Parathyroid adenoma (tissue), 2 donors: ENCODE results near the gene KIF5B.

Source experiments
- H2AFZ ChIP-seq: fragments of 300-600 bp; sonication (generic); one replicate; pipeline ENCODE4 v1.7.0; 2017; ENCODE audit warnings: antibody characterized with exemption, mild to moderate bottlenecking
- H3K27ac ChIP-seq: fragments of 300-600 bp; sonication (generic); one replicate; pipeline ENCODE4 v1.7.0; 2017
- H3K27me3 ChIP-seq: fragments of 300-600 bp; sonication (generic); one replicate; pipeline ENCODE4 v1.7.0; 2017; ENCODE audit warnings: low read length; ENCODE audit not compliant: control insufficient read depth, insufficient read depth
- H3K36me3 ChIP-seq: fragments of 300-600 bp; sonication (generic); one replicate; pipeline ENCODE4 v1.7.0; 2017; ENCODE audit warnings: low read length; ENCODE audit not compliant: control insufficient read depth, insufficient read depth
- H3K4me1 ChIP-seq: fragments of 300-600 bp; sonication (generic); one replicate; pipeline ENCODE4 v1.7.0; 2017; ENCODE audit warnings: control low read depth
- H3K4me2 ChIP-seq: fragments of 300-600 bp; sonication (generic); one replicate; pipeline ENCODE4 v1.7.0; 2017; ENCODE audit warnings: low read length
- H3K4me3 ChIP-seq: fragments of 300-600 bp; sonication (generic); one replicate; pipeline ENCODE4 v1.7.0; 2017; ENCODE audit warnings: low read depth, low read length
- H3K79me2 ChIP-seq: fragments of 300-600 bp; sonication (generic); one replicate; pipeline ENCODE4 v1.7.0; 2017; ENCODE audit warnings: control low read depth
- H3K9ac ChIP-seq: fragments of 300-600 bp; sonication (generic); one replicate; pipeline ENCODE4 v1.7.0; 2017; ENCODE audit warnings: mild to moderate bottlenecking
- H3K9me3 ChIP-seq: fragments of 300-600 bp; sonication (generic); one replicate; pipeline ENCODE4 v1.7.0; 2017; ENCODE audit warnings: low read length; ENCODE audit not compliant: control insufficient read depth
- TF ChIP-seq, protein P1 (sequence below): fragments of 300-600 bp; sonication (generic); IDR thresholded peaks from one replicate; pipeline ENCODE4 v1.7.0; 2017; ENCODE audit warnings: antibody characterized with exemption, mild to moderate bottlenecking
- donor health status: primary hyperparathyroidism.

Gene KIF5B

DNA sequence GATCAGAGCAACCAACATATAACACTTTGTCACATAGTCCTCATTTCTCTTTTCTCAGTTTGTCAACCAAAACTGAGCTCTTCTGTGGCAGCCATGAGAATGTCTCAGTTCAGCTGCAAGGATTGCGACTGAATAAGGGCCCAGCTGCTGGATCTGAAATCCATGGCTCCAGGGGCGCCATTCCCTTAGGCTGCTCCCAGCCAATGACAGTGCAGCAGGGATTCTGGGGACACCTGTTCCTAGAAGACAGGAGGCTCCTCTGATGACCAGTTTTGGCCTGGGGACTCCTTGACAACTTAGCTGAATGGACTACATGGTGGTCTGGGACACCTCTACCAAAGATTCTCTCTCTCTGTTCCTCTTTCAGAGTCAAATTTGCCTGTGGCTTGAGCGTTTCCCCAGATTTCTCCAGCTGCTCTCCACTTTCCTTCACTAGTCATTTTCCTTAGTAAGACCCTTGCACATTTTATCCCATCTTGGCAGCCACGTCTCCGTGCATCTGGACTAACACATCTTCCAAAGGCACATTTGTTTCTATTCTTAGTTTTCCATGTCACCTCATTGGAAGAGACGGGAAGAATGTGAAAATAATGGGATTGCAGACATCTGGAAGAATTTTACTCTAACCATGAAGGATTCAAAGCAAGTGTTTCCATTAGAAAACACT, 28.1 kb upstream of the KIF5B start:
- no peaks in the 10 kb centered on the region for H3K27me3 ChIP-seq
- H2AFZ ChIP-seq = no peak overlapping the region
- H3K4me2 ChIP-seq = no peak overlapping the region
- no peaks in the 10 kb centered on the region for H3K36me3 ChIP-seq
- no peaks in the 10 kb centered on the region for H3K4me1 ChIP-seq
- H3K9ac ChIP-seq = no peak overlapping the region
- no peak overlapping the region for H3K27ac ChIP-seq
- TF ChIP-seq, protein P1, sequence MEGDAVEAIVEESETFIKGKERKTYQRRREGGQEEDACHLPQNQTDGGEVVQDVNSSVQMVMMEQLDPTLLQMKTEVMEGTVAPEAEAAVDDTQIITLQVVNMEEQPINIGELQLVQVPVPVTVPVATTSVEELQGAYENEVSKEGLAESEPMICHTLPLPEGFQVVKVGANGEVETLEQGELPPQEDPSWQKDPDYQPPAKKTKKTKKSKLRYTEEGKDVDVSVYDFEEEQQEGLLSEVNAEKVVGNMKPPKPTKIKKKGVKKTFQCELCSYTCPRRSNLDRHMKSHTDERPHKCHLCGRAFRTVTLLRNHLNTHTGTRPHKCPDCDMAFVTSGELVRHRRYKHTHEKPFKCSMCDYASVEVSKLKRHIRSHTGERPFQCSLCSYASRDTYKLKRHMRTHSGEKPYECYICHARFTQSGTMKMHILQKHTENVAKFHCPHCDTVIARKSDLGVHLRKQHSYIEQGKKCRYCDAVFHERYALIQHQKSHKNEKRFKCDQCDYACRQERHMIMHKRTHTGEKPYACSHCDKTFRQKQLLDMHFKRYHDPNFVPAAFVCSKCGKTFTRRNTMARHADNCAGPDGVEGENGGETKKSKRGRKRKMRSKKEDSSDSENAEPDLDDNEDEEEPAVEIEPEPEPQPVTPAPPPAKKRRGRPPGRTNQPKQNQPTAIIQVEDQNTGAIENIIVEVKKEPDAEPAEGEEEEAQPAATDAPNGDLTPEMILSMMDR = no peak
- H3K4me3 ChIP-seq = no peak overlapping the region
- no peaks in the 10 kb centered on the region for H3K9me3 ChIP-seq
- H3K79me2 ChIP-seq = no peaks in the 10 kb centered on the region

DNA sequence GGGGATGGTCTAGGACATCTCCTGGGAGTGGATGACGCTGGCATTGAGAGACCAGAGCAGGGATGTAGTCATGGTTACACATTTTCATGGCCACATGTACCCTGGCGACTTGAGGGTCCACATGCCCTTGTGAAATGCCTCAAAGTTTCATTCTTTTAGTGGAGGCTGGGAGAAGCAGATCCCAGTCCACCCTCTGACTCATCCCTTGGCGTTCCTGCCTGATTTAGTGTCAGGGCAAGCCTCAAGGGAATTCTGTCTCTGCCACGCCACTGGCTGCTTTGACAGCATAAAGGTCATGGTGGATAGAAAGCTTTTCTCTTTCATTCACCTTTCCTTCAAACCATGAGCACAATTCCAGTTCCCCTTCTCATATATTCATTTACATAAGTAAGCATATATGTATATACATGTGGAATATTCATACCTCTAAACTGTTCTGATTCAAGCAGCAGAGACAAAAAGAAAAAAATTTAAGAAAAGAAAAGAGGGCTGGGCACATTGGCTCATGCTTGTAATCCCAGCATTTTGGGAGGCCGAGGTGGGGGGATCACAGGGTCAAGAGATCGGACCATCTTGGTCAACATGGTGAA, 21.8 kb upstream of the KIF5B start:
- no peak overlapping the region for H2AFZ ChIP-seq
- H3K9me3 ChIP-seq = no peaks in the 10 kb centered on the region

DNA sequence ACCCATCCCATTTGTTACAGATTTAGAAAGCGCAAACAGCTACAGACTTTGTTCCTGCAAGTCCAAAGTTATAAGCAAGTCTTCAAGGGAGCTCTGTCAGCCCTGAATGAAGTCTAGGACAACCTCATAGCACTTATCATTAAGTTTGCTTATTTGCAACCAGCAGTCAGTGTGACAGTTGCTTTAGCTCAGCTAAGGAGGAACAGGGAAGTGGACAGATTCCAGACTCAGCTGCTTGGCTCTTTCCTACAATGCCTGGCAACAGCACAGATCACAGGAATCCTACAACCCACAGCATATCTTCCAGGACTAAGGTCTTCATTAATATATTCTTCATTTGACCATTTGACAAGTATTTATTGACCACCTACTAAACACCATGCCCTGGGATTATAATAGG, 17.4 kb upstream of the KIF5B start:
- H2AFZ ChIP-seq = no peak overlapping the region
- H3K4me1 ChIP-seq = no peaks in the 10 kb centered on the region
- TF ChIP-seq, protein P1 = no peak
- no peaks in the 10 kb centered on the region for H3K27me3 ChIP-seq
- no peaks in the 10 kb centered on the region for H3K9me3 ChIP-seq
- no peak overlapping the region for H3K4me3 ChIP-seq
- H3K4me2 ChIP-seq = no peak overlapping the region
- H3K79me2 ChIP-seq = no peaks in the 10 kb centered on the region
- no peaks in the 10 kb centered on the region for H3K36me3 ChIP-seq
- H3K9ac ChIP-seq = no peak overlapping the region
- H3K27ac ChIP-seq = no peak overlapping the region

More for the DNA sequence above, 21.8 kb upstream of the KIF5B start:
- H3K9ac ChIP-seq = no peak overlapping the region
- no peak overlapping the region for H3K4me3 ChIP-seq
- TF ChIP-seq, protein P1 = no peak
- no peaks in the 10 kb centered on the region for H3K36me3 ChIP-seq
- no peaks in the 10 kb centered on the region for H3K4me1 ChIP-seq
- no peak overlapping the region for H3K4me2 ChIP-seq
- H3K27ac ChIP-seq = no peak overlapping the region
- H3K79me2 ChIP-seq = no peaks in the 10 kb centered on the region
- no peaks in the 10 kb centered on the region for H3K27me3 ChIP-seq

DNA sequence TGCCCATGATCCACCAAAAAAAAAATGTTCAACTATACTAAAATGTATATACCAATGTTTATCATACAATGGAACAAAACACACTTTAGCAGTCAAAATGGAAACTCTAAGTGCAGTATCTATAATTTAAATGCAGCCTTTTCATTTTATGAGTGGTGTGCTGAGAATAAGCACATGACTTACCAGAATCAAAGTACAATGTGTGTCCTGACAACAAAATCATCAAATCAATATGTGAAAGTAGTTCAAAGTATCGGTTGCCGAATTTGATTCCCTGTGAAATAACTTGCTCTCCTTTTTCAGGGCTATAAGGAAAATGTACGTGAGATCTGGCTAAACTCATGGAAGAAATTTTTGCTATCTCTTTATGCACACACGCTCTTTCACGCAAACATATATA, 16.9 kb upstream of the KIF5B start:
- Histone ChIP-seq H3K9ac (no peak overlapping the region), H2AFZ (no peak overlapping the region), H3K4me1 (no peaks in the 10 kb centered on the region), H3K36me3 (no peaks in the 10 kb centered on the region), H3K27ac (no peak overlapping the region), H3K27me3 (no peaks in the 10 kb centered on the region), H3K4me2 (no peak overlapping the region), H3K79me2 (no peaks in the 10 kb centered on the region), H3K4me3 (no peak overlapping the region), H3K9me3 (no peaks in the 10 kb centered on the region)
- TF ChIP-seq, protein P1 = no peak
